Thoracic aorta (tissue), 2 donors: ENCODE measurements around the gene ITIH3. TPM values are rescaled to one million over a fixed set of nuclear protein-coding genes. Genes with fewer than 3 reads are reported as not detected.

ENCODE experiments used
- ATAC-seq: fragments of 150-250 bp; one replicate; pipeline ENCODE4 v1.8.0; 2017; ENCODE audit warnings: low read depth; ENCODE audit not compliant: insufficient number of reproducible peaks, low FRiP score
- DNase-seq: peaks from one replicate; pipeline ENCODE4 v3.0.0-alpha.2; 2020; ENCODE audit warnings: low spot score
- H3K27ac ChIP-seq, 2 donors: fragments of 200-600 bp; sonication (generic); 1 replicate in 1 of 2; 2 replicates in 1 of 2; pipeline ENCODE4 v1.5.1; 2016; ENCODE audit warnings: mild to moderate bottlenecking in 2 of 2, moderate library complexity in 2 of 2
- H3K27me3 ChIP-seq: fragments of 200-600 bp; sonication (generic); replicated peaks from 2 replicates; pipeline ENCODE4 v1.6.0; 2016; ENCODE audit warnings: mild to moderate bottlenecking; ENCODE audit not compliant: insufficient read depth
- H3K36me3 ChIP-seq: fragments of 200-600 bp; sonication (generic); one replicate; pipeline ENCODE4 v1.5.1; 2016
- H3K4me1 ChIP-seq, 2 donors: fragments of 200-600 bp; sonication (generic); 1 replicate in 1 of 2; 2 replicates in 1 of 2; pipeline versions ENCODE4 v1.5.1 to v1.6.0; 2016; ENCODE audit warnings: low read depth in 2 of 2, mild to moderate bottlenecking in 1 of 2; ENCODE audit not compliant: control insufficient read depth in 1 of 2
- H3K4me3 ChIP-seq: fragments of 200-600 bp; sonication (generic); 2 replicates; pipeline ENCODE4 v1.5.1; 2016; ENCODE audit warnings: mild to moderate bottlenecking
- H3K9me3 ChIP-seq: fragments of 200-600 bp; sonication (generic); 2 replicates; pipeline ENCODE4 v1.5.1; 2016
- total RNA-seq, 2 donors: library from RNA; depleted of rRNA; stranded (reverse); fragments of >200 nt; gene quantifications; one replicate each; pipeline versions ENCODE4 v1.1.0 to v1.2.3, GENCODE V29; 2016
- TF ChIP-seq, protein P1 (sequence below): fragments of 200-600 bp; sonication (generic); IDR thresholded peaks from one replicate; pipeline ENCODE4 v1.5.1; 2019; ENCODE audit warnings: antibody characterized with exemption

Gene ITIH3
- total RNA-seq, result 10 to 100 TPM in 1 of 2 donors, 1 to 10 TPM in 1; 2.6 to 14.2 TPM

DNA sequence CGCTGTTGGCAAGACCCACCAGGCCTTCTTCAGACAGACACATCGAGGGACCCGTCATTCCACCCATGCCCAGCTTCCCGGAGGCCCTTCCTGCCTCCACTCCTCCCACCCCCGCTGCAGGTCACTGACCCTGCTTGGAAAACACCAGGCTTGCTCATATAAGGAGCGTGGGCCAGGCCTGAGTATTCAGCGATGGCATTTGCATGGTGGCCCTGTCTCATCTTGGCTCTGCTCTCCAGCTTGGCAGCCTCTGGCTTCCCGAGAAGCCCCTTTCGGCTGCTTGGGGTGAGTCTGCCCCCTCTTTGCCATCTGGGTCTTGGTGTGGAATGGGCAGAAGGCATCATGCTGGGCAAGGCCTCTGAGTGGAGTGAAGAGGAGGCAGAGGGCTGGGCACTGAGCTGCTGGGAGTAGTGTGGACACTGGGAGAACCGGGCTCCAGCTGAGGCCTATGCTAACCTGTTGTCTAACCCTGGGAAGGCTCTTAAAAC, at the start of gene ITIH3:
Gene ITIH3, plus strand, starts transcription at position 185 of the 488 bp plus-strand sequence. Its CDS starts 8 bp downstream, at position 193.
- DNase-seq (no peak), ATAC-seq (no peak)
- no peaks in the 10 kb centered on the region for H3K9me3 ChIP-seq
- TF ChIP-seq, protein P1, sequence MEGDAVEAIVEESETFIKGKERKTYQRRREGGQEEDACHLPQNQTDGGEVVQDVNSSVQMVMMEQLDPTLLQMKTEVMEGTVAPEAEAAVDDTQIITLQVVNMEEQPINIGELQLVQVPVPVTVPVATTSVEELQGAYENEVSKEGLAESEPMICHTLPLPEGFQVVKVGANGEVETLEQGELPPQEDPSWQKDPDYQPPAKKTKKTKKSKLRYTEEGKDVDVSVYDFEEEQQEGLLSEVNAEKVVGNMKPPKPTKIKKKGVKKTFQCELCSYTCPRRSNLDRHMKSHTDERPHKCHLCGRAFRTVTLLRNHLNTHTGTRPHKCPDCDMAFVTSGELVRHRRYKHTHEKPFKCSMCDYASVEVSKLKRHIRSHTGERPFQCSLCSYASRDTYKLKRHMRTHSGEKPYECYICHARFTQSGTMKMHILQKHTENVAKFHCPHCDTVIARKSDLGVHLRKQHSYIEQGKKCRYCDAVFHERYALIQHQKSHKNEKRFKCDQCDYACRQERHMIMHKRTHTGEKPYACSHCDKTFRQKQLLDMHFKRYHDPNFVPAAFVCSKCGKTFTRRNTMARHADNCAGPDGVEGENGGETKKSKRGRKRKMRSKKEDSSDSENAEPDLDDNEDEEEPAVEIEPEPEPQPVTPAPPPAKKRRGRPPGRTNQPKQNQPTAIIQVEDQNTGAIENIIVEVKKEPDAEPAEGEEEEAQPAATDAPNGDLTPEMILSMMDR, result no peak
- no peaks in the 10 kb centered on the region for H3K27me3 ChIP-seq
- H3K27ac ChIP-seq, result no peak within 1 kb of the TSS
- no peak within 1 kb of the TSS for H3K4me3 ChIP-seq
- no peaks in the 10 kb centered on the region for H3K36me3 ChIP-seq
- peaks cover 0 to 9% of the 10 kb centered on the region in 2 donors for H3K4me1 ChIP-seq

DNA sequence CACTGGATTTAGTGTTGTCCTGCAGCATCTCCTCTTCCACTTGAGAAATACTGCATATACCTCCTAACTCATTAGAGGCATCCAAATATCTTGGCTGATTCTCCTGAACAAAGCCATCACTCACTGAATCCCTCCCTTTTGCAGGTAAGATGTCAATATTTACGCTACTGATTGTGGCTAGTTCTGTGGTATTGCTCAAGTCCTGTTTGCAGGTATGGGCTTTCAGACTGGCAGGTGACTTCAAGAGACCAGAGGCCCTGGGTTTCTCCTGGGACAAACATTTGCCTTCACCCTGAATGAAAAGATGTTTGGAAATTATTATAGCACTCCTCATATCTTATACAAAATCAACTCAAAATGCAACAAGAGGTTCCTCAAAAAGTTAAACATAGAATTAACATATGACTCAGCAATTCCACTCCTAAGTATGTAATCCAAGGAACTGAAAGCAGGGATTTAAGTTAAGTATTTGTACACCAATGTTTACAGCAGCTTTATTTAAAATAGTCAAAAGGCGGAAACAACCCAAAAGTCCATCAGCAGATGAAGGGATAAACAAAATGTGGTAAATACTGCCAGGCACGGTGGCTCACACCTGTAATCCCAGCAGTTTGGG, 42.4 kb upstream of the ITIH3 start:
- Histone ChIP-seq H3K27me3 (no peaks in the 10 kb centered on the region), H3K36me3 (peaks cover 66% of the 10 kb centered on the region), H3K4me3 (no peak overlapping the region), H3K9me3 (no peaks in the 10 kb centered on the region), H3K27ac (no peak overlapping the region), H3K4me1 (no peaks in the 10 kb centered on the region)
- TF ChIP-seq, protein P1, result no peak
- no peak for DNase-seq
- ATAC-seq, result no peak

DNA sequence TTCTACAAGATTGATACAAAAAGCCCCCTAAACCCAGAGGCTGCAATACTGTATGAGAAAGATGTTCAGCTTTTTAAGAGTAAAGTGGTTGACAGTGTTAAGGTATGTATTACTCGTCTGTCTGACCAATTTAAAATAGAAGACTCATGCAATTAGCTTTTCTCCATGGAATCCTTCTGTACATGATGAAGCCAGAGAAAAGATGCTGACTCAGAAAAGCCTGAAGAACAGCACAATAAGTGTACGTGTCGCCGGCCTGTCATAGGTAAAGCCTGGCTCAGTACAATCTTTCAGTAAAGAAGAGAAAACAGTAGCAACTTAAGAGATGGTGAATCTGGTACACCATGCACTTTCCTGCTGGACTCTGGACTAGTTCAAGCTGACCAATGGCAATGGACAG, 40.2 kb upstream of the ITIH3 start:
- H3K27me3 ChIP-seq, result no peaks in the 10 kb centered on the region
- no peak overlapping the region for H3K4me3 ChIP-seq
- peaks cover 66% of the 10 kb centered on the region for H3K36me3 ChIP-seq
- TF ChIP-seq, protein P1, result no peak
- ATAC-seq, result no peak
- H3K27ac ChIP-seq, result no peak overlapping the region
- no peak for DNase-seq
- no peaks in the 10 kb centered on the region for H3K9me3 ChIP-seq
- no peaks in the 10 kb centered on the region for H3K4me1 ChIP-seq

- Histone ChIP-seq H3K4me3 (no peak overlapping the region), H3K36me3 (peaks cover 55% of the 10 kb centered on the region), H3K27ac (no peak overlapping the region), H3K4me1 (peaks cover 0 to 7% of the 10 kb centered on the region in 2 donors), H3K9me3 (no peaks in the 10 kb centered on the region), H3K27me3 (no peaks in the 10 kb centered on the region)
- DNase-seq, result no peak
- TF ChIP-seq, protein P1, result no peak
- no peak for ATAC-seq
Measured at GRCh38 chr3:52756141-52756540, 38.5 kb upstream of the ITIH3 start.

GRCh38 chr3:52763466-52763865, 31.1 kb upstream of the ITIH3 start:
- H3K9me3 ChIP-seq, result no peaks in the 10 kb centered on the region
- peak overlapping the region; percentile 49 to 62 for H3K27ac ChIP-seq
- DNase-seq (no peak), ATAC-seq (peak; percentile 71)
- peaks cover 38% of the 10 kb centered on the region for H3K36me3 ChIP-seq
- H3K4me3 ChIP-seq, result peak overlapping the region; percentile 22
- TF ChIP-seq, protein P1, result no peak
- H3K27me3 ChIP-seq, result no peaks in the 10 kb centered on the region
- peaks cover 17 to 23% of the 10 kb centered on the region in 2 donors for H3K4me1 ChIP-seq
